GF-D8 (cell line): ENCODE measurements around the gene SPTBN1.

Experiments used
- DNase-seq: peaks from one replicate; lab custom pipeline; 2025; lab: John Stamatoyannopoulos, UW

The SPTBN1 gene

GRCh38 chr2:54704688-54705605 lies 248.8 kb downstream of the SPTBN1 start:
- DNase-seq, result no peak

- no peak for DNase-seq
These were observed 250.5 kb downstream of the SPTBN1 start for GRCh38 chr2:54706622-54707021.

GRCh38 chr2:54708584-54709335 lies 252.6 kb downstream of the SPTBN1 start:
- no peak for DNase-seq

GRCh38 chr2:54709336-54709809 lies 253.2 kb downstream of the SPTBN1 start:
- DNase-seq, result no peak

GRCh38 chr2:54710216-54710615 lies 254.1 kb downstream of the SPTBN1 start:
- no peak for DNase-seq

GRCh38 chr2:54712516-54712915 lies 256.4 kb downstream of the SPTBN1 start:
- no peak for DNase-seq

- DNase-seq, result no peak
These were observed 258.9 kb downstream of the SPTBN1 start for GRCh38 chr2:54714996-54715395.

- no peak for DNase-seq
These were observed 260.2 kb downstream of the SPTBN1 start for GRCh38 chr2:54716375-54716774.

GRCh38 chr2:54720563-54720962 lies 264.4 kb downstream of the SPTBN1 start:
- DNase-seq, result no peak
